Measurements from ENCODE around the gene SARS1. TPM values are rescaled to one million over a fixed set of nuclear protein-coding genes. Genes with fewer than 3 reads are reported as not detected.

SARS1 gene
- total RNA-seq, 1 donor from 2014 or later = 118 TPM

GRCh38 chr1:109275706-109276345 is 62.1 kb downstream of the SARS1 start:
- Histone ChIP-seq H3K4me1 (no peaks in the 10 kb centered on the region), H4K20me1 (ENCODE audit: low read depth) (no peaks in the 10 kb centered on the region), H3K36me3 (no peaks in the 10 kb centered on the region), H2AFZ (replicated peaks) (no peak overlapping the region), H3F3A (ENCODE audit: low read depth) (peaks cover 26% of the 10 kb centered on the region), H3K9ac (no peak overlapping the region), H3K4me2 (no peak overlapping the region), H3K79me2 (ENCODE audit: low read depth) (peaks cover 7% of the 10 kb centered on the region), H3K4me3 (no peak overlapping the region), H3K27ac (no peak overlapping the region), H3K9me3 (ENCODE audit: low read depth) (no peaks in the 10 kb centered on the region), H3K27me3 (no peaks in the 10 kb centered on the region)
- no peak for TF ChIP-seq EZH2phosphoT487 (IDR thresholded peaks at IDR 0.05)
- Mint-ChIP-seq H3K4me1 (peaks cover 26% of the 10 kb centered on the region), H3K9me3 (no peaks in the 10 kb centered on the region), H3K4me3 (no peak overlapping the region), H3K36me3 (peaks cover 17% of the 10 kb centered on the region), H3K27ac (peak overlapping the region; percentile 63), H3K27me3 (ENCODE audit: insufficient read depth, low read depth) (no peaks in the 10 kb centered on the region)
- DNase-seq (ENCODE audit: low spot score) = no peak

- TF ChIP-seq EZH2 (IDR thresholded peaks at IDR 0.05) (no peak), EZH2phosphoT487 (IDR thresholded peaks at IDR 0.05) (no peak), CTCF (IDR thresholded peaks at IDR 0.05) (peak; percentile 83)
- no peaks in the 10 kb centered on the region for H3K9me3 ChIP-seq (ENCODE audit: low read depth)
- H3K4me3 ChIP-seq = no peak overlapping the region
- H3K4me1 ChIP-seq = peaks cover 14% of the 10 kb centered on the region
- peaks cover 14% of the 10 kb centered on the region for H4K20me1 ChIP-seq (ENCODE audit: low read depth)
- no peaks in the 10 kb centered on the region for H3K36me3 ChIP-seq
- H3K9ac ChIP-seq = no peak overlapping the region
- H3K4me1 Mint-ChIP-seq = peaks cover 41% of the 10 kb centered on the region
- peaks cover 26% of the 10 kb centered on the region for H3F3A ChIP-seq (ENCODE audit: low read depth)
- H3K4me3 Mint-ChIP-seq = no peak overlapping the region
- no peaks in the 10 kb centered on the region for H3K27me3 ChIP-seq
- no peak overlapping the region for H3K27ac ChIP-seq
- H3K36me3 Mint-ChIP-seq = peaks cover 16% of the 10 kb centered on the region
- H3K27ac Mint-ChIP-seq = peak overlapping the region; percentile 72
- no peaks in the 10 kb centered on the region for H3K27me3 Mint-ChIP-seq (ENCODE audit: insufficient read depth, low read depth)
- peaks cover 25% of the 10 kb centered on the region for H3K79me2 ChIP-seq (ENCODE audit: low read depth)
- peak; percentile 82 for DNase-seq (ENCODE audit: low spot score)
- H3K4me2 ChIP-seq = no peak overlapping the region
- H2AFZ ChIP-seq (replicated peaks) = no peak overlapping the region
- H3K9me3 Mint-ChIP-seq = no peaks in the 10 kb centered on the region
Measured at GRCh38 chr1:109277434-109278204, 63.9 kb downstream of the SARS1 start.

GRCh38 chr1:109279615-109280278 is 66.0 kb downstream of the SARS1 start:
- Mint-ChIP-seq H3K4me3 (peak overlapping the region; percentile 52), H3K27ac (peak overlapping the region; percentile 85), H3K27me3 (ENCODE audit: insufficient read depth, low read depth) (no peaks in the 10 kb centered on the region), H3K9me3 (no peaks in the 10 kb centered on the region), H3K36me3 (peaks cover 13% of the 10 kb centered on the region), H3K4me1 (peaks cover 49% of the 10 kb centered on the region)
- Histone ChIP-seq H4K20me1 (ENCODE audit: low read depth) (peaks cover 14% of the 10 kb centered on the region), H3K4me3 (no peak overlapping the region), H3K36me3 (no peaks in the 10 kb centered on the region), H3K27me3 (no peaks in the 10 kb centered on the region), H3K27ac (no peak overlapping the region), H2AFZ (replicated peaks) (no peak overlapping the region), H3F3A (ENCODE audit: low read depth) (peaks cover 39% of the 10 kb centered on the region), H3K9me3 (ENCODE audit: low read depth) (no peaks in the 10 kb centered on the region), H3K4me2 (no peak overlapping the region), H3K4me1 (peaks cover 17% of the 10 kb centered on the region), H3K9ac (no peak overlapping the region), H3K79me2 (ENCODE audit: low read depth) (peaks cover 27% of the 10 kb centered on the region)
- no peak for DNase-seq (ENCODE audit: low spot score)
- no peak for TF ChIP-seq CTCF (IDR thresholded peaks at IDR 0.05)

Data from neural progenitor cell (in vitro differentiated cells).